GM06990 (cell line): ENCODE results near the gene CHPF2.

Source experiments
- DNase-seq: peaks from one replicate; pipeline ENCODE4 v3.0.0-alpha.2; 2011; ENCODE audit not compliant: insufficient read length; ENCODE audit errors: extremely low read depth
- H3K27me3 ChIP-seq: replicated peaks from 2 replicates; pipeline ENCODE4 v1.6.0; 2011; ENCODE audit warnings: low read length; ENCODE audit not compliant: control insufficient read depth, insufficient read depth
- H3K36me3 ChIP-seq: 2 replicates; pipeline ENCODE4 v1.5.1; 2011; ENCODE audit warnings: low read length; ENCODE audit not compliant: control insufficient read depth, insufficient read depth
- H3K4me3 ChIP-seq: replicated peaks from 2 replicates; pipeline ENCODE4 v1.5.1; 2011; ENCODE audit warnings: low read depth, mild to moderate bottlenecking, control low read depth, low read length
- TF ChIP-seq, protein P1 (sequence below): IDR thresholded peaks from 2 replicates; pipeline ENCODE4 v1.5.1; 2011; ENCODE audit warnings: low read length, control low read depth, mild to moderate bottlenecking, inconsistent platforms; ENCODE audit not compliant: insufficient read depth, poor library complexity, severe bottlenecking

CHPF2 gene, protein sequence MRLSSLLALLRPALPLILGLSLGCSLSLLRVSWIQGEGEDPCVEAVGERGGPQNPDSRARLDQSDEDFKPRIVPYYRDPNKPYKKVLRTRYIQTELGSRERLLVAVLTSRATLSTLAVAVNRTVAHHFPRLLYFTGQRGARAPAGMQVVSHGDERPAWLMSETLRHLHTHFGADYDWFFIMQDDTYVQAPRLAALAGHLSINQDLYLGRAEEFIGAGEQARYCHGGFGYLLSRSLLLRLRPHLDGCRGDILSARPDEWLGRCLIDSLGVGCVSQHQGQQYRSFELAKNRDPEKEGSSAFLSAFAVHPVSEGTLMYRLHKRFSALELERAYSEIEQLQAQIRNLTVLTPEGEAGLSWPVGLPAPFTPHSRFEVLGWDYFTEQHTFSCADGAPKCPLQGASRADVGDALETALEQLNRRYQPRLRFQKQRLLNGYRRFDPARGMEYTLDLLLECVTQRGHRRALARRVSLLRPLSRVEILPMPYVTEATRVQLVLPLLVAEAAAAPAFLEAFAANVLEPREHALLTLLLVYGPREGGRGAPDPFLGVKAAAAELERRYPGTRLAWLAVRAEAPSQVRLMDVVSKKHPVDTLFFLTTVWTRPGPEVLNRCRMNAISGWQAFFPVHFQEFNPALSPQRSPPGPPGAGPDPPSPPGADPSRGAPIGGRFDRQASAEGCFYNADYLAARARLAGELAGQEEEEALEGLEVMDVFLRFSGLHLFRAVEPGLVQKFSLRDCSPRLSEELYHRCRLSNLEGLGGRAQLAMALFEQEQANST

DNA sequence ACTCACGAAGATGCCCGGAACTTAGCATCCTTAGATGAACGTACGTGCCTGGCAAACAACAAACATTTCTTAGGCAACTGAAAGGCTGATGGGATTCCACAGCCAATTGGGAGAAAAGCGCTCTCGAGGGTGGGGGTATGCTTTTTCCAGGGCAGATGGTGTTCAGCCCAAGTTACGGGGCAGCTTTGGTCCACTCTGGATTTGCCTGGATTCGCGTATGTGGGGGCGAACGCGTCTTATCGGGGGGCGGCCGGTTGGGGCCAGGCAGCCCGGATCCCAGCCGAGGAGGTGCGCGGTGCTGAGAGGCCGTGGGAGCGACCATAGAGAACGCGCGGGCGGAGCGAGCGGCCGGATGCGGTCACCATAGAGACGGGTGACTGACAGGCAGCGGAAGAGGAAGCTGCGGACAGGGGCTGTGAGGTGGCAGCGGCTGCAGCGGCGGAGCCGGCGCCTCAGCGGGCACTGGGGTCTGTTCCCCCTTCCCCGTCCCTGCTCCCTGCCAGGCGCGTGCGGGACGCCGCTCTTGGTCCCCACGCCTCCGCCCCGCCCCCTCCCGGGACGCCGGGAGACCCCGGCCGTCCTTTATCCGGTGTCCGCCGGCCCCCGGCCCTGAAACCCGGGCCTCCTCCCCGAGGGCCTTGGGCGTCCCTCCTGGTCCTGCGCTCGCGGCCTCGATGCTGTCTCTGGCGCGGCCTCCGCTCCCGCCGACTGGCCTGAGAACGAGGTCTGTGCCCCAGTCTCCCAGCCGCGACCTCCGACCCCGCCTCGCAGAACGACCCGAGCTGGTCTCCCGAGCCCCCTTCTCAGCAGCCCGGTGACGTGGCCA is at the start of gene CHPF2:
Gene CHPF2, plus strand, starts transcription at position 393 of the 826 bp plus-strand sequence. CDS start 1,529 bp downstream, outside the sequence.
- Histone ChIP-seq H3K4me3 (peak within 1 kb of the TSS; percentile 99), H3K36me3 (peaks cover 14% of the 10 kb centered on the region), H3K27me3 (no peaks in the 10 kb centered on the region)
- DNase-seq = peak; percentile 91
- TF ChIP-seq, protein P1, sequence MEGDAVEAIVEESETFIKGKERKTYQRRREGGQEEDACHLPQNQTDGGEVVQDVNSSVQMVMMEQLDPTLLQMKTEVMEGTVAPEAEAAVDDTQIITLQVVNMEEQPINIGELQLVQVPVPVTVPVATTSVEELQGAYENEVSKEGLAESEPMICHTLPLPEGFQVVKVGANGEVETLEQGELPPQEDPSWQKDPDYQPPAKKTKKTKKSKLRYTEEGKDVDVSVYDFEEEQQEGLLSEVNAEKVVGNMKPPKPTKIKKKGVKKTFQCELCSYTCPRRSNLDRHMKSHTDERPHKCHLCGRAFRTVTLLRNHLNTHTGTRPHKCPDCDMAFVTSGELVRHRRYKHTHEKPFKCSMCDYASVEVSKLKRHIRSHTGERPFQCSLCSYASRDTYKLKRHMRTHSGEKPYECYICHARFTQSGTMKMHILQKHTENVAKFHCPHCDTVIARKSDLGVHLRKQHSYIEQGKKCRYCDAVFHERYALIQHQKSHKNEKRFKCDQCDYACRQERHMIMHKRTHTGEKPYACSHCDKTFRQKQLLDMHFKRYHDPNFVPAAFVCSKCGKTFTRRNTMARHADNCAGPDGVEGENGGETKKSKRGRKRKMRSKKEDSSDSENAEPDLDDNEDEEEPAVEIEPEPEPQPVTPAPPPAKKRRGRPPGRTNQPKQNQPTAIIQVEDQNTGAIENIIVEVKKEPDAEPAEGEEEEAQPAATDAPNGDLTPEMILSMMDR = no peak

DNA sequence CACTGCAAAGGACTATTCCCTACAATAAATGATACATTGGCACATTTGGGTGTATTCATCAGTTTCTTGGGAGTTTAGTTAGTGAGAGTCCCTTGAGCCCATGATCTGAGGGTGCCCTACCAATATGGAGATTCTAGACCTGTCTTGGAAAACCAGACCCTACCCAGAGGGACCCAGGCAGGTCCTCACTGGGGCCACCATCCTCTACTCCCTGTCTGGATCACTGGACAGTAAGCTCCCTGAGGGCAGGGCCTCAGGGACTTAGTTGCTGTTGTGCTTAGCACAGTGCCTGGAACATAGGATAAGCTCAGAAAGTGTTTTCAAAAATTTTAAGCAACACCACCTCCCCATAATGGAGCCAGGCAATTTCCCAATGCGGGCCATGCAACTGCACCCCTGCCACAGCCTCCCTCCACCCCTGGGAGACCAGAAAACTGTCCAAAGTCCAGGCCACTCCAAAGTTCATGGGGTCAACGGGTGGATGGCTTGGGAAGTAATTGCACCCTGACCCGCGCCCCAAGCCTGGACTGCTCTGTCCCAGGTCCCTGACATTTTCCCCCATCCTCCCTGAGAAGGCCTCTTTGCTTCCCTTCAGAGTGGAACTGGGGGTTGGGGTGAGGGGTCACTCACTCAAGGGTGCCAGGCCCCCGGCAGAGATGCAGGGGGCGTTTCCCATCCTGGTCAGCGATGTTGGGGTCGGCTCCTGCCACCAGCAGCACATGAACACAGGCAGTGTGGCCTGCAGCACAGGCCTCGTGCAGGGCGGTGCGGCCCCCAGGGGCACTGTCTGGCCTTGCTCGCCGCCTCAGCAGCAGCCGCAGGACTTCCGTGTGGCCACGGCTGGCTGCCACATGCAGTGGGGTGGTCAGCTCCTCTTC is 46.3 kb upstream of the CHPF2 start:
- H3K4me3 ChIP-seq = no peak overlapping the region
- no peak for DNase-seq
- TF ChIP-seq, protein P1 = no peak
- no peaks in the 10 kb centered on the region for H3K36me3 ChIP-seq
- H3K27me3 ChIP-seq = peaks cover 1% of the 10 kb centered on the region

DNA sequence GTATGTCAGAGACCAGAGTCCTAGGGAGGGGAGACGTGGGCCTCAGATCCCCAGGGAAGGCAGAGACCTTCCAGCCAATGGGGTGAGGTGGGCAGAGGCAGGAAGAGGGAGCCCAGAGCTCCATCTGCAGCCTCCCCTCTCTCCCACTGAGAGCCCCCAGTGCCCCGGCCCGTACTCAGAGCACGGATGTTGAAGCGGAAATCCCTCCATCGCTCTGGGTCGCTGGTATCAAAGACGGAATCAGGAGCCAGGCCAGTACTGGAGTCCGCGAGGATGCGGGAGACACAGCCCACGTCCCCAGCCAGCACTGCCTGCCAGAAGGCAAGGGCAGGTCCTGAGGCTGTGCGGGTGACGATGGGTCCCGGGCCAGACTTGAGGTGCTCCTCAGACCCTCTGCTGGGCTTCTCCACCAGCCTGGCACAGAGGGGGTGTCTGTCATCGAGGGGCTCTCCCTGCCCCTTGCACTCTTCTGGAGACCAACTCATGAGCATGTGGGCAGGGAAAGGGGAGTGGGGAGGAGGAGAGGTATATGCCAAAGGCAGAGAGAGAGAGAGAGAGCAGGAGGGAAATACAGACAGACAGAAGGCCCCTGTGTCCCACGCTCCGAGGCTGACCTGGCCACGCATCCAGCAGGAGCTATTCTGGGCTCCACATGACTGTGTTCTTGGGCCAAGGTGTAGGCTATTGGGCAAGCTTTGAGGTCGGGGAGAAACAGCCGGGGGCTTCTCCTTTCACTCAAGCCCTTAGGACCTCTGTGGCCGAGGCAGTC is 45.5 kb upstream of the CHPF2 start, which contains the start of gene ASB10:
Gene ASB10, minus strand, starts transcription at position 611 of the 769 bp plus-strand sequence. Its CDS starts 120 bp downstream, at position 491.
- H3K36me3 ChIP-seq = no peaks in the 10 kb centered on the region
- peaks cover 1% of the 10 kb centered on the region for H3K27me3 ChIP-seq
- TF ChIP-seq, protein P1 = no peak
- H3K4me3 ChIP-seq = no peak within 1 kb of the TSS
- no peak for DNase-seq

DNA sequence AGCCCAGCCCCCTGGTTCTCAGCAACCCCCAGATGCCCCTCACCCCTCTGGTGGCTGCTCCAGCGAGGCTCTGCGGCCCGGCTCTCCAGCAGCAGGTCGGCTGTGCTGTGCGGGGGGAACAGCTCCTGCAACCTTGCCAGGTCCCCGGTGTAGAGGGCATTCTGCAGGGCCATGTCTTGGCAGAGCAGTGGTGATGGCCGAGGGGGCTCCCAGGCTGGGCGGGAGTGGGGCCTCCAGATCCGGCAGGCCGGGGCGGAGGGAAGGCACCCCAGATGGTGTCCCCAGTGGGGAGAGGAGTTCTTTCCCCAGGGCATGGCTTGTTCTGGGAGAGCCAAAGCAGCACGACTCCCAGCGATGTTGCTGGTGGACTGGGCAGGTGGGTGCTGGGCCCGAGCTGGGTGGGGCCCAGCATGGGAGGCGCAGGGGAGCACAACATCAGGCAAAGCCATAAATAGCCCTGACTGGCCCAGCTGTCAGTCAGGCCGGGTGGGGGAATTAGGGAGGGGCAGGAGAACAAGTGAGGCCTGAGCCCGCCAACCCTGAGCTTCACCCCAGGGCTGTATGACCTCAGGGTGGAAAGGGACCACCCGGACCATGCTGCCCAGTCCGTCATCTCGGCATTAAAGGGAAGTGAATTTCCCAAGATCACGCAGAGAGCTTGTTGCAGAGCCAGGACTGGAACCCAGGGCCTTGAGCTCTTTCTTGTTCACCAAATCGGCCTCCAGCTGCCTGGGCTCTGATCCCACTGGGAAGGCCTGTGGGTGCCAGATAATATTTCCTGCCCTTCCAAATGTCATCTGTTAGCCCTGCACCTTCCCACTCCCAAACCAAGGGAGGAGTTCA is 44.7 kb upstream of the CHPF2 start:
- TF ChIP-seq, protein P1 = no peak
- H3K36me3 ChIP-seq = no peaks in the 10 kb centered on the region
- peaks cover 1% of the 10 kb centered on the region; the same call in 1 of the 2 replicates for H3K27me3 ChIP-seq
- no peak for DNase-seq
- no peak overlapping the region for H3K4me3 ChIP-seq
